GM12872 (cell line): ENCODE results near the gene IRX4.

ENCODE experiments used
- TF ChIP-seq, protein P1 (sequence below): IDR thresholded peaks from 3 replicates; pipeline ENCODE4 v1.5.1; 2011; ENCODE audit warnings: low read depth, mild to moderate bottlenecking, low read length, moderate library complexity; ENCODE audit not compliant: insufficient read depth

Gene IRX4

DNA sequence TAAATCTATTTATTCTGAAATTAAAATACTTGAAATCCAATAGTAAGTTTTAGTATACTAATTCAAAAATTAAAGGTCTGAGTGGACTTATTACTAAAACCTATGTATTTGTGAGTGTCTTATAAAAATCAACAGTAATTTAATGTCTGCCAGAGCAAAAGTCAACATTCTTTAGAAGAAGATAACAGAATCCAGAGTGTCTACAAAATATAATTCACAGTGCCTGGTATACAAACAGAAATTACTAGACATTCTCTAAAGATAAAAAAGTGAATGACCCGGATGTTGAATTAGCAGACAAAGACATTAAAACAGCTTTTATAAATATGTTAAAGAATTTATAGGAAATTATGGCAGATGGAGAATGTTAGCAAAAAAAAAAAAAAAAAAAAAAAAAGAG, 22.4 kb upstream of the IRX4 start:
- TF ChIP-seq, protein P1, sequence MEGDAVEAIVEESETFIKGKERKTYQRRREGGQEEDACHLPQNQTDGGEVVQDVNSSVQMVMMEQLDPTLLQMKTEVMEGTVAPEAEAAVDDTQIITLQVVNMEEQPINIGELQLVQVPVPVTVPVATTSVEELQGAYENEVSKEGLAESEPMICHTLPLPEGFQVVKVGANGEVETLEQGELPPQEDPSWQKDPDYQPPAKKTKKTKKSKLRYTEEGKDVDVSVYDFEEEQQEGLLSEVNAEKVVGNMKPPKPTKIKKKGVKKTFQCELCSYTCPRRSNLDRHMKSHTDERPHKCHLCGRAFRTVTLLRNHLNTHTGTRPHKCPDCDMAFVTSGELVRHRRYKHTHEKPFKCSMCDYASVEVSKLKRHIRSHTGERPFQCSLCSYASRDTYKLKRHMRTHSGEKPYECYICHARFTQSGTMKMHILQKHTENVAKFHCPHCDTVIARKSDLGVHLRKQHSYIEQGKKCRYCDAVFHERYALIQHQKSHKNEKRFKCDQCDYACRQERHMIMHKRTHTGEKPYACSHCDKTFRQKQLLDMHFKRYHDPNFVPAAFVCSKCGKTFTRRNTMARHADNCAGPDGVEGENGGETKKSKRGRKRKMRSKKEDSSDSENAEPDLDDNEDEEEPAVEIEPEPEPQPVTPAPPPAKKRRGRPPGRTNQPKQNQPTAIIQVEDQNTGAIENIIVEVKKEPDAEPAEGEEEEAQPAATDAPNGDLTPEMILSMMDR: no peak

DNA sequence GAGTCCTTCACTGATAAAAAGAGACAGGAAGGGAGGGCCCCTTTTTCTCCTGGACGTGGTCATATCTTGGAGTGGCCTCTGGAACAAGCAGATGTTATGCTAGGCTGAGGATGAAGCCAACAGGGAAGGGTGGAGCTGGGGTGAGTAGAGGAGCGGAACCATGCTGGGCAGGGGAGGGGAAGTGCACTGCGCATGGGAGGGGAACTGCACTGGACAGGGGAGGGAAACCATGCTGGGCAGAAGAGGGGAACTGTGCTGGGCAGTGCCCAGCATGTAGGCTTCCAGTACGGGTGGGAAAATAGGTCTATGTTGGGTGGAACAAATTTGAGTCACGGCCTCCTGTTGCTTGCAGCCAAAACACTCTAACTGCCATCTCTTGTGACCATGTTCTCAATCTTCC, 19.3 kb upstream of the IRX4 start:
- TF ChIP-seq, protein P1: no peak

DNA sequence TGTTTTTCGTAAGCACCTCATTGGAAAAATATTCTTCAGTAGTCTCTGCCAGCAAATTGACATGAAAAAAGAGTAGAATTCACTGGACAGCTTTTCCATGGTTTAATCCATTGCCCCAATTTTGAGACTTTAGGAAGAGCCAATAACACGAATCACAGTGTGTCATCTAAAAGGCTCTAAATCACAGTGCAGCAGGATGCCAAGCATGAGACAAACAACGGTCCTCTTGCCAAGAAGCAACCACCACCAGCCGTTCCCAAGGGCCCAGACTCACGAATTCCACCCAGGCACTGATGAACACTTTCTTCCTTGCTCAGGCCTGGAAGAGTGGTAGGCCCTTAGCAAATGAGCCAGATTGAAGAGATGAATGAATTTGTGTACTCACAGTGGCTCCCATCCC, 18.3 kb upstream of the IRX4 start:
- TF ChIP-seq, protein P1: no peak

DNA sequence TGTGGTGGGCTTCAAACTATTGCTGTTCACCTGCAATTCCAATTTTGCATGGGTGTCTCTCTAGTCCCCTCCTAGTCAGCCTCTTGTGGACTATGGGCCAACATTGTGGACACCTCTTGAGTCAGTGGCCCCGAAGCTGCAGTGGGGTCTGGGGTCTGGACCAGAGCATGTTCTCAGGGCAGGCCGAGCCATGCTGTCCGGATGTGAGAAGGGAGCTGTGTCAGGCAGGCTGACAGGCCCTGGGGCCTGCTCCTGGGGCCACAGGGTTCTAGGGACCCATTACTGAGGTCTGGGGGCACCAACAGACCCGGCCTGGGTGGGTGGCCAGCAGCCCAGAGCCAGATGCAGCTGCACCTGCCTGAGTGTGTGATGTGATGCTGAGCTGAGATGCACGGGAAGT, 16.5 kb upstream of the IRX4 start:
- TF ChIP-seq, protein P1: no peak

DNA sequence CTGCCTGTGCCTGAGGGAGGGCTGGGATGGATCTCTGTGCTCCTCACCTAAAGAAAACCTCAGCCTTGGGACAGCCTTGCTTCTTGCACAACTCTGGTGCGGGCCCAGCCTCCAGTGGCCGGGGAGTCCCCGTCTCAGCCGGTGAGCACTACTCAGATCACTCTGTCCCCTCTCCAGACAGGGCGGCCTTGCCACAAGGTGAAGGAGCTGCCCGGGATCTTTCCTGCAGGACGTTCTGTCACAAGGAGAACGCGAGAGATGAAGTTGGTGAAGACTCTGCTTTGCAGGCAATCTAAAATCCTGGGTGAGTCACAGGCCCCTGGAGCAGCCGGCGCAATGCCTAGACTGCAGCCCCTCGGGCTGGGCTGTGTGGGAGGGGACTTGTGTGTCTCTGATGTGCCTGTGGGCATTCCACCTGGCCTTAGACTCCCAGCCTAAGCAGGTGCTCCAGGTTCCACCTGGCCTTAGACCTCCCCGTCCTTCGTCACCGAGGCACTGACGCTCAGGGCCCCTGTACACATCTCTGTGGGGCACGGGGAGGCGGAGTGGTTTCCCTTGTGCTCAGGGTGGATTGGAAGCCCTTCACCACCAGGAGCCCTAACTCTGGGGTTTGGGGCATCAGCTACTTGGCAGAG, 15.2 kb upstream of the IRX4 start:
- TF ChIP-seq, protein P1: no peak

DNA sequence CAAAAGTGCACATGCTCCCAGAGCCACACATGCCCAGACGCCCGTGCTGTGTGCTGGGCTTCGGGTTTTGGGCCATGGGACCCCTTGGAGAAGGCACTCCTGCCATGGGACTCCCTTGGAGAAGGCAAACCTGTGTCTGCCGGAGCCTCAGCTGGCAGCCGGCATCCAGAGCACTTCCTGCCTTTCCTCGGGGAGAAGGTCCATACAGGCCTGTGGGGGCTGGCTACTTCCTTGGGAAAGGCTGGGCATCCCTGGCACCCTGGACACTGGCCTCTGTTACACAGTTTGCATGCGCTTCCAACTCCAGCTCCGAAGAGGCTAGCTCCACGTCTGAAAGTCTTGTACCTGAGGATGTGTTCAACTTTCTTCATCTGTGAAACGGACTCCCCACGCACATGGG, 14.7 kb upstream of the IRX4 start:
- TF ChIP-seq, protein P1: no peak

DNA sequence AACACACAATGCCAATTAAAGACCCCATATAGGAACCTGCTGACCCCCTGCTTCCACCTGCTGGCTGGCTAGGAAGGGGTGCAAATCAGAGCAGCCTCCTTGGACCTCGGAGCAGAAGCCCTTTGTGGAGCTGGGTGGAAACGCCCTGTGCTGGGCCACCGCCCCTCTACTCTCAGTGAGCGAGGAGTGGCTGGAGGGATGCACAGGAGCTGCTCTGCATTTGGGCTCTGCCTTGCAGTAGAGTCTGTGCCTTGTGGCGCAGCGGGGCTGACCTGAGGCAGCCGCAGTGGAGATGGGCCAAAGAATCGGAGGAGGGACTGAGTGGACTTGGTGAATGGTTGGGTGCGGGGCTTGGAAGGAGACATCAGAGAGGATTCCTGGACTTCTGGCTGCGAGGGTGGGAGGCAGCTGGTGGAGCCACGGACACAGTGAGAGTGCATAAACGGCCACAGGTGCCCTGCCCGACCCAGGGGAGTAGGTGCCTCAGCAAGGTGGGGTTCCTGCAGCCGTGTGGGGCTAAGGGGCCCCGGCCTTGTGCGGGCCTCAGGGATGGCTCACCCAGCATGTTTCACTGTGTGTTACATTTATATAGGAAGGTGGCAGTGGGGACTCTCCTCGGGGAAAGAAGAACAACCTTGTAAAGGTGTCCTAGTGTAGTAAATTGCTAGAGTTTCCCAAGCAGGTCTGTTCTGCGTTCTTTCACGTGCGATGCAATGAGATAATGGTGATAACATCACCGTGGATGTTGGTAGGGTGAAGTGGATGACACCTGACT, 14.1 kb upstream of the IRX4 start:
- TF ChIP-seq, protein P1: no peak
